ENCODE measurements around the gene TCIRG1.
A peak's percentile ranks its signal among the peaks of the same experiment; 100 is the strongest.

TCIRG1 gene

DNA sequence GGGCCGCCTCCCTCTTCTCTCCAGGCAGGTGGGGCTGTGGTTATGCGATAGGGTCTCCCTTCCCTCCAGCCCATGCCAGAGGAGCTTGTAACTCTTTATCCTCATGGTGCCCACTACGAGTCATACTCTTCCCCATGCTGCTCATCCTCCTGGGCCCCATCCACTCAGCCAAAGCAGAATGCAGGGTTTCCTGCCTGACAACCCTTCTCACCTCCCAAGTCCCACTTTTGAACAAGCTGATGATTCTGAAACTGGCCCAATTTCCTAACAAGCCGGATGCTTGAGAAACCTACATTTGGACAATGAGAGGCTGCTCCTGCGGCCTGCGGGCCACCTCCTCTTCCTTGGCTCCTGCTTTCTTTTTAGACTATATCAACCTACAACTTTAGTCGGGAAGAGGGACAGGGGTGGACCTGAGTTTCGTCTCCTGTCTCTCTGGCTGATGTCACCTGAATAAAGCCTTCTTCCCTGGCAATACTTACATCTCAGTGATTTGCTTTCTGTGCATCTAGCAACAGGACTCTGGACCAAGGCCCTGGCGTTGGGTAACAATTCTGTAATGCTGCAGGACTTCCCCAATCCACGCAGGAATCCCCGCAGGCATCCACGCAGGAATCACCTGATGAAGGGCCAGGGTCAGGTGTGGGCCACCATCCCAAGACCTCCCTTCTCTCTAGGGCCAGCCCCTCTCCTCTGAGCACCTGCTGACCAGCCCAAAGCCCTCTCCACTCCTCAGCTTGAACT, 9.9 kb upstream of the TCIRG1 start:
- peaks cover 0 to 7% (median 0%) of the 10 kb centered on the region in 11 experiments; a peak in 4 of 22 replicates for H3K9me3 ChIP-seq (replicated peaks in 1 of 11)
- peak overlapping the region in 5 of 11 experiments; percentile 59 to 78 (median 75); a peak in 6 of 22 replicates for H3K27ac ChIP-seq
- peak overlapping the region in 8 of 11 experiments; percentile 4 to 93 (median 88); a peak in 11 of 22 replicates for H3K9ac ChIP-seq
- H4K20me1 ChIP-seq = peaks cover 0 to 1% (median 0%) of the 10 kb centered on the region in 11 experiments; a peak in 1 of 22 replicates
- H3K36me3 ChIP-seq = peaks cover 16 to 64% (median 58%) of the 10 kb centered on the region in 11 experiments
- peak overlapping the region; percentile 78 to 96 (median 83) for H3K4me2 ChIP-seq
- H3K27me3 ChIP-seq = no peaks in the 10 kb centered on the region
- H3K4me1 ChIP-seq = peaks cover 44 to 61% (median 51%) of the 10 kb centered on the region in 10 experiments
- H3K4me3 ChIP-seq = peak overlapping the region in 4 of 10 experiments; percentile 64 to 85 (median 84); a peak in 1 of 20 replicates
- TF ChIP-seq Cebpa-rat (IDR thresholded peaks at IDR 0.05) = no peak

DNA sequence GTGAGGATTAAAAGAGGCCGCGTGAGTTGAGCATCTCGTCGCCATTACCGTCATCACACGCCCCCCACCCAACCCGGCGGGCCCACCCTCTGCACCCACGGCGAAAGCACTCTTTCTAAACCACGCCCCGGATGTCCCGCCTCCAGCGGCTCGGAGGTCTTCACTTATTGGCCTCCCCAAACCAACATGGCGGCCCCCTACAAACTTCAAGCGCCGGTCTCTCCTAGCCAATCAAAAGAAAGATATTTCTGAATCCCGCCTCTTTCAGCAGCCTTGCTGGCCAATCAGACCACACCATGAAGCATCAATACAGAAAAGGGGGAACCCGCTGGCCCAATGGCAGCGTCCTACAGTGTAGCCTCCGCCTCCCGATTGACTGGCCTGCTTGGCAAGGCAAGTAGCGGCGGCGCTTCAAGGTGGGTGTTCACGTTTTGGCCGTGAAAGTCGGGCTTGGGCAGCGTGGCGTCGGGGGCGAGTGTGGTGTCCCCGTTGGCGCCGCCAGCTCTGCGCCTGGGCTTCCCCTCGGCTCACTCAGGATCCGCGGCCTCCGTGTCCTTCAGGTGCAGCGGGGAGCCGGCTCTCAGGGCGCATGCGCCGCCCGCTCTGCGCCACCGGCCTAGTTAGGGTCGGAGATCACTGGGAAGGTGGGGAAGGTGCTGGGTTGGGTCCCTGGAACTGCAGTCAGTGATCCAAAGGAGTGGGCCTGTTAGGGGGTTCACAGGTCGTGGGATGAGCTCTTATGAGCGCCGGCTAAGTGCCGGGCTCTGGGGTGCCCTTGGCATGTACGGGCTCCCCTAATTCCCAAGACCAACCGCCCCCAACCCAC, 8.3 kb upstream of the TCIRG1 start, which contains the start of gene NDUFS8:
TSS of gene NDUFS8 (plus strand) at position 364 of the 826 bp plus-strand sequence. CDS start 1,471 bp downstream, outside the sequence.
- Histone ChIP-seq H3K9me3 (replicated peaks in 1 of 11) (no peaks in the 10 kb centered on the region), H3K4me2 (peak within 1 kb of the TSS; percentile 91 to 99 (median 95)), H3K9ac (peak within 1 kb of the TSS; percentile 82 to 93 (median 89)), H3K4me3 (peak within 1 kb of the TSS; percentile 64 to 86 (median 81)), H3K4me1 (peaks cover 40 to 69% (median 51%) of the 10 kb centered on the region in 10 experiments), H3K27me3 (no peaks in the 10 kb centered on the region), H3K27ac (peak within 1 kb of the TSS; percentile 55 to 87 (median 82)), H3K36me3 (peaks cover 22 to 63% (median 49%) of the 10 kb centered on the region in 11 experiments), H4K20me1 (no peaks in the 10 kb centered on the region; a peak in 1 of 22 replicates)
- no peak for TF ChIP-seq Cebpa-rat (IDR thresholded peaks at IDR 0.05)

DNA sequence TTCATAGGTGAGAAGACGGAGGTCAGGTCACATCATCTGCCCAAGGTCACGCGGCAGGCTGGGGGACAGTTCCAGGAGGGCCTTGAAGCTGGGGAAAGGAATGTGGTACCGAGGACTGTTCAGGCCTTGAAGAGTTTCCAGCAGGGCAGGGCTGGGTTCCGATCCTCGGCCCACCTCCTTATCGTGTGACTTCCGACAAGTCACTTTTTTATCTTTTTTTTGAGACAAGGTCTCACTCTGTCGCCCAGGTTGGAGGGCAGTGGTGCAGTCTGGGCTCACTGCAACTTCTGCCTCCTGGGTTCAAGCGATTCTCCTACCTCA, 7.7 kb upstream of the TCIRG1 start:
- peaks cover 22 to 62% (median 43%) of the 10 kb centered on the region in 11 experiments for H3K36me3 ChIP-seq
- H4K20me1 ChIP-seq = no peaks in the 10 kb centered on the region; a peak in 1 of 22 replicates
- no peaks in the 10 kb centered on the region for H3K9me3 ChIP-seq (replicated peaks in 1 of 11)
- no peaks in the 10 kb centered on the region for H3K27me3 ChIP-seq
- H3K27ac ChIP-seq = peak overlapping the region; percentile 55 to 87 (median 82)
- H3K4me2 ChIP-seq = peak overlapping the region; percentile 83 to 99 (median 95)
- H3K4me3 ChIP-seq = peak overlapping the region; percentile 64 to 86 (median 81)
- TF ChIP-seq Cebpa-rat (IDR thresholded peaks at IDR 0.05) = no peak
- H3K9ac ChIP-seq = peak overlapping the region; percentile 82 to 93 (median 89)
- peaks cover 37 to 75% (median 53%) of the 10 kb centered on the region in 10 experiments for H3K4me1 ChIP-seq

- Histone ChIP-seq H3K4me2 (peak overlapping the region; percentile 83 to 99 (median 95)), H3K4me1 (peaks cover 40 to 84% (median 62%) of the 10 kb centered on the region in 10 experiments), H3K27ac (peak overlapping the region in 4 of 11 experiments; percentile 77 to 84 (median 80); a peak in 2 of 22 replicates), H3K27me3 (no peaks in the 10 kb centered on the region), H3K9me3 (replicated peaks in 1 of 11) (no peaks in the 10 kb centered on the region), H3K36me3 (peaks cover 22 to 59% (median 37%) of the 10 kb centered on the region in 11 experiments), H3K9ac (peak overlapping the region; percentile 82 to 93 (median 89); a peak in 21 of 22 replicates), H4K20me1 (no peaks in the 10 kb centered on the region), H3K4me3 (peak overlapping the region in 6 of 10 experiments; percentile 64 to 84 (median 76); a peak in 6 of 20 replicates)
- no peak for TF ChIP-seq Cebpa-rat (IDR thresholded peaks at IDR 0.05)
Observed at GRCh38 chr11:68032003-68032402, 6.8 kb upstream of the TCIRG1 start.

DNA sequence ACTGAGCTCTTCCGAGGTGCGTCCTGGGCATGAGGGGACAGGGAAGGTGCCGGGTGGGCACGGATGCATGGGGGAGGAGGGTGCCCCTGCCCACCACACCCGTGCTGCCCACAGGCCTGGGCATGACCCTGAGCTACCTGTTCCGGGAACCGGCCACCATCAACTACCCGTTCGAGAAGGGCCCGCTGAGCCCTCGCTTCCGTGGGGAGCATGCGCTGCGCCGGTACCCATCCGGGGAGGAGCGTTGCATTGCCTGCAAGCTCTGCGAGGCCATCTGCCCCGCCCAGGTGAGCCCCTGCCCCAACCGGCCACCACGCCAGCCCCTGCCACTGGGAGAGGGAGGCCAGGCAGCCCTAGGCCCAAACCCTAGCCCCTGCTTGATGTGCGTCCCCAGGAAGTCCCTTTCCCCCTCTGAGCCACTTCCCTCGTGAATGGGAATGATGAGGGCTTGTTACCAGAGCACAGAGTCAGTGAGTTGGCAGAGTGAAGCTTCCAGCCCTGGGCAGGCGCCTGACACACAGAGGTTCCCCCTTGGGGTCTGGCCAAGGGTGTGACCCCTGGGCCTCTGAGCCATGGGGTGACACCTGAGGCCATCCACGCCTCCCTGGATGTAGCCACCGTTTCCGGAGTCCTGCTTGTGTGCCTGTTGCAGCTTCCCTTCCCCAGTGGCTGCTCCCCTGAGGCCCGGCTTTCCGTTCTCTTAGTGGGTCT, 5.7 kb upstream of the TCIRG1 start:
- Histone ChIP-seq H3K9me3 (replicated peaks in 1 of 11) (no peaks in the 10 kb centered on the region), H3K36me3 (peaks cover 22 to 48% (median 28%) of the 10 kb centered on the region in 11 experiments), H3K4me3 (no peak overlapping the region), H3K27me3 (no peaks in the 10 kb centered on the region), H3K4me2 (no peak overlapping the region; a peak in 1 of 22 replicates), H3K9ac (peak overlapping the region in 5 of 11 experiments; percentile 16 to 91 (median 33); a peak in 4 of 22 replicates), H3K27ac (peak overlapping the region in 4 of 11 experiments; percentile 6 to 84 (median 22); a peak in 2 of 22 replicates), H3K4me1 (peaks cover 52 to 87% (median 66%) of the 10 kb centered on the region in 10 experiments), H4K20me1 (no peaks in the 10 kb centered on the region)
- no peak for TF ChIP-seq Cebpa-rat (IDR thresholded peaks at IDR 0.05)

DNA sequence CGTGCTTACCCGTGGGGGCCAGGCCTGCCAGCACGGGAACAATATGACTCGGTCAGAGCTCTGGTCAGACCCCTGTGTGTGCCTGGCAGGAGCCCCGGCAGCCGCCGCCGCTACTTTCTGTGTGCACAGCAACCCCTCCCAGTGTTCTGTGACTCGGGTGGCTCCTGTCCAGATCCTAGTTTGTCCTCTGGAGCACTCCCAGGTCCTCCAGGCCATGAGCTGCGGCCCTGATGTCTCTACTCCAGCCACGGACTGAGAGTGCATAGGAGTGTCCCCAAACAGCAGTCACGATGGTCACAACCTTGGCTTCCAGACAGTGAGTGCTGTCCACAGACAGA, 5.1 kb upstream of the TCIRG1 start:
- peak overlapping the region in 1 of 11 experiments; percentile 98; a peak in 1 of 22 replicates for H3K4me2 ChIP-seq
- H3K4me1 ChIP-seq = peaks cover 55 to 87% (median 68%) of the 10 kb centered on the region in 10 experiments
- H4K20me1 ChIP-seq = no peaks in the 10 kb centered on the region
- H3K27me3 ChIP-seq = no peaks in the 10 kb centered on the region
- no peak overlapping the region for H3K4me3 ChIP-seq
- H3K9ac ChIP-seq = peak overlapping the region in 3 of 11 experiments; percentile 24 to 91 (median 33); a peak in 4 of 22 replicates
- peak overlapping the region in 3 of 11 experiments; percentile 6 to 25 (median 19); a peak in 2 of 22 replicates for H3K27ac ChIP-seq
- H3K36me3 ChIP-seq = peaks cover 22 to 47% (median 27%) of the 10 kb centered on the region in 11 experiments
- no peak for TF ChIP-seq Cebpa-rat (IDR thresholded peaks at IDR 0.05)
- H3K9me3 ChIP-seq (replicated peaks in 1 of 11) = no peaks in the 10 kb centered on the region

DNA sequence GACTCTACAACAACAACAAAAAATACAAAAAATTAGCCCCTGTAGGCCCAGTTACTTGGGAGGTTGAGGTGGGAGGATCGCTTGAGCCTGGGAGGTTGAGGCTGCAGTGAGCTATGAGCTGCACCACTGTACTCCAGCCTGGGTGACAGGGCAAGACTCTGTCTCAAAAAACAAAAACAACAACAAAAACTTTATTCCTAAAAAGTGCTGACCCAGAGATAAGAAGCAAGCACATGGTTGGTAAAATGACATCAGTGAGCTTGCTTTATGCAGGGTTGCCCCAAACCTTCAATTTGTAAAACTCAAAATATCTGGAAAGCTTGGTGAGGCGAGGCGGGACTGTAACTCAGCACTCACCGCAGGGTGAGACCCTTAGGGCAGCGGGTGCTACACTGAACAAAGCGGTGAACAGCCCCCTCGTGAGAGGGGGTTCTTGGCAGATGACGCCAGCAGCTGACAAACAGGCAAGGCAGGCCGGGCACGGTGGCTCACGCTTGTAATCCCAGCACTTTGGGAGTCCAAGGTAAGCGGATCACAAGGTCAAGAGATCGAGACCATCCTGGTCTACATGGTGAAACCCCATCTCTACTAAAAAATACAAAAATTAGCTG, 3.5 kb upstream of the TCIRG1 start:
- Histone ChIP-seq H3K9me3 (replicated peaks in 1 of 11) (no peaks in the 10 kb centered on the region), H3K9ac (peak overlapping the region in 9 of 11 experiments; percentile 15 to 89 (median 78); a peak in 11 of 22 replicates), H3K4me2 (peak overlapping the region in 6 of 11 experiments; percentile 97 to 100 (median 100); a peak in 12 of 22 replicates), H3K27ac (peak overlapping the region in 6 of 11 experiments; percentile 79 to 90 (median 87); a peak in 13 of 22 replicates), H4K20me1 (peaks cover 0 to 1% (median 0%) of the 10 kb centered on the region in 11 experiments; a peak in 3 of 22 replicates), H3K36me3 (peaks cover 22 to 47% (median 27%) of the 10 kb centered on the region in 11 experiments), H3K4me1 (peaks cover 58 to 74% (median 65%) of the 10 kb centered on the region in 10 experiments), H3K4me3 (no peak overlapping the region), H3K27me3 (no peaks in the 10 kb centered on the region)
- TF ChIP-seq Cebpa-rat (IDR thresholded peaks at IDR 0.05) = no peak
